Neuronal stem cell (in vitro differentiated cells): ENCODE results near the gene ZNF816.

Experiments
- DNase-seq: peaks from one replicate; pipeline ENCODE4 v3.0.0-alpha.2; 2013; ENCODE audit warnings: low spot score
- H2AFZ ChIP-seq: one replicate; pipeline ENCODE4 v1.6.1; 2013; ENCODE audit warnings: mild to moderate bottlenecking, low read length, inconsistent platforms
- H2AK5ac ChIP-seq: 2 replicates; pipeline ENCODE4 v1.6.1; 2013; ENCODE audit warnings: low read depth, mild to moderate bottlenecking, inconsistent platforms, low read length, moderate library complexity, mixed read lengths
- H2BK120ac ChIP-seq: 2 replicates; pipeline ENCODE4 v1.6.1; 2013; ENCODE audit warnings: low read depth, mild to moderate bottlenecking, inconsistent platforms, low read length, moderate library complexity, mixed read lengths
- H2BK12ac ChIP-seq: one replicate; pipeline ENCODE4 v1.6.1; 2013; ENCODE audit warnings: low read length, inconsistent platforms
- H2BK15ac ChIP-seq: 2 replicates; pipeline ENCODE4 v1.6.1; 2013; ENCODE audit warnings: mild to moderate bottlenecking, low read length, inconsistent platforms, mixed read lengths
- H2BK5ac ChIP-seq: one replicate; pipeline ENCODE4 v1.6.1; 2013; ENCODE audit warnings: inconsistent platforms, mild to moderate bottlenecking, low read length, moderate library complexity
- H3K14ac ChIP-seq: one replicate; pipeline ENCODE4 v1.6.1; 2013; ENCODE audit warnings: low read length, inconsistent platforms
- H3K18ac ChIP-seq: 2 replicates; pipeline ENCODE4 v1.6.1; 2013; ENCODE audit warnings: low read length, inconsistent platforms
- H3K23ac ChIP-seq: 2 replicates; pipeline ENCODE4 v1.6.1; 2013; ENCODE audit warnings: low read depth, mild to moderate bottlenecking, mixed read lengths, low read length, inconsistent platforms; ENCODE audit not compliant: poor library complexity
- H3K27ac ChIP-seq: replicated peaks from 3 replicates; pipeline ENCODE4 v1.5.1; 2013; ENCODE audit warnings: low read length, inconsistent platforms
- H3K27me3 ChIP-seq, 3 experiments: 2 replicates each; pipeline ENCODE4 v1.6.1; 2013; ENCODE audit warnings: low read length in 3 of 3, mild to moderate bottlenecking in 2 of 3, inconsistent platforms in 1 of 3, low read depth in 1 of 3, mixed read lengths in 1 of 3, moderate library complexity in 1 of 3; ENCODE audit not compliant: control insufficient read depth in 3 of 3, insufficient read depth in 3 of 3
- H3K36me3 ChIP-seq, 2 donors: replicated peaks in 1 of 2; 2 replicates each; pipeline ENCODE4 v1.6.1; 2013; ENCODE audit warnings: low read length in 2 of 2; ENCODE audit not compliant: control insufficient read depth in 2 of 2, insufficient read depth in 2 of 2
- H3K4ac ChIP-seq: 2 replicates; pipeline ENCODE4 v1.6.1; 2013; ENCODE audit warnings: inconsistent platforms, mild to moderate bottlenecking, low read length, moderate library complexity
- H3K4me1 ChIP-seq, 2 donors: 1 replicate in 1 of 2; 2 replicates in 1 of 2; pipeline ENCODE4 v1.6.1; 2013; ENCODE audit warnings: low read length in 2 of 2, low read depth in 1 of 2; ENCODE audit not compliant: control insufficient read depth in 2 of 2, insufficient read depth in 1 of 2
- H3K4me2 ChIP-seq: one replicate; pipeline ENCODE4 v1.6.1; 2013; ENCODE audit warnings: mild to moderate bottlenecking, low read length, inconsistent platforms; ENCODE audit not compliant: insufficient read depth, poor library complexity, severe bottlenecking
- H3K4me3 ChIP-seq, 2 donors: 2 replicates each; pipeline ENCODE4 v1.5.1; 2013; ENCODE audit warnings: low read length in 2 of 2, mild to moderate bottlenecking in 2 of 2, inconsistent platforms in 1 of 2, moderate library complexity in 1 of 2
- H3K79me1 ChIP-seq: one replicate; pipeline ENCODE4 v1.6.1; 2013; ENCODE audit warnings: low read depth, mild to moderate bottlenecking, inconsistent platforms, low read length, moderate library complexity
- H3K9ac ChIP-seq: one replicate; pipeline ENCODE4 v1.6.1; 2013; ENCODE audit warnings: mild to moderate bottlenecking, low read depth, low read length, inconsistent platforms; ENCODE audit not compliant: poor library complexity
- H3K9me3 ChIP-seq, 2 donors: replicated peaks in 1 of 2; 2 replicates each; pipeline versions ENCODE3 to v1.6.1; 2013; ENCODE audit warnings: low read length in 2 of 2, mild to moderate bottlenecking in 2 of 2, inconsistent platforms in 1 of 2, low read depth in 1 of 2, mixed read lengths in 1 of 2, moderate library complexity in 1 of 2; ENCODE audit not compliant: control insufficient read depth in 2 of 2, insufficient read depth in 1 of 2
- H4K8ac ChIP-seq: one replicate; pipeline ENCODE4 v1.6.1; 2013; ENCODE audit warnings: low read depth, mild to moderate bottlenecking, inconsistent platforms, low read length, moderate library complexity
- H4K91ac ChIP-seq: one replicate; pipeline ENCODE4 v1.6.1; 2013; ENCODE audit warnings: low read length, low read depth, mild to moderate bottlenecking, inconsistent platforms; ENCODE audit not compliant: poor library complexity
- WGBS, 2 donors: extraction: QIAGEN DNeasy Blood & Tissue Kit; methylation state at CpG; one replicate each; pipeline ENCODE4 v1.1.7; 2013; ENCODE audit warnings: missing lambda C conversion rate in 2 of 2, mixed read lengths in 1 of 2; ENCODE audit not compliant: insufficient read length in 2 of 2, insufficient replicate concordance in 1 of 2; ENCODE audit errors: extremely low coverage in 2 of 2; 5-methylcytosine and 5-hydroxymethylcytosine counted together

Gene ZNF816

GRCh38 chr19:53007606-53008005 lies 44.9 kb upstream of the ZNF816 start:
- no peak overlapping the region for H2BK5ac ChIP-seq
- no CpG with 5 or more reads among the region's 5 CpGs for WGBS, 2 donors
- no peak overlapping the region for H4K8ac ChIP-seq
- no peaks in the 10 kb centered on the region for H3K36me3 ChIP-seq
- no peaks in the 10 kb centered on the region for H3K79me1 ChIP-seq
- no peak overlapping the region for H3K23ac ChIP-seq
- H2BK15ac ChIP-seq = no peak overlapping the region
- H2BK12ac ChIP-seq = no peak overlapping the region
- H3K27ac ChIP-seq = no peak overlapping the region
- H3K14ac ChIP-seq = no peak overlapping the region
- H3K4me3 ChIP-seq = no peak overlapping the region
- no peaks in the 10 kb centered on the region for H3K4me1 ChIP-seq
- no peak overlapping the region for H3K4ac ChIP-seq
- no peak overlapping the region for H4K91ac ChIP-seq
- H2AK5ac ChIP-seq = no peak overlapping the region
- no peak overlapping the region for H2BK120ac ChIP-seq
- no peak overlapping the region for H3K18ac ChIP-seq
- H3K27me3 ChIP-seq = no peaks in the 10 kb centered on the region
- no peak overlapping the region for H3K4me2 ChIP-seq
- no peak overlapping the region for H2AFZ ChIP-seq
- peaks cover 2 to 41% of the 10 kb centered on the region in 2 donors for H3K9me3 ChIP-seq
- DNase-seq = no peak
- H3K9ac ChIP-seq = no peak overlapping the region

DNA sequence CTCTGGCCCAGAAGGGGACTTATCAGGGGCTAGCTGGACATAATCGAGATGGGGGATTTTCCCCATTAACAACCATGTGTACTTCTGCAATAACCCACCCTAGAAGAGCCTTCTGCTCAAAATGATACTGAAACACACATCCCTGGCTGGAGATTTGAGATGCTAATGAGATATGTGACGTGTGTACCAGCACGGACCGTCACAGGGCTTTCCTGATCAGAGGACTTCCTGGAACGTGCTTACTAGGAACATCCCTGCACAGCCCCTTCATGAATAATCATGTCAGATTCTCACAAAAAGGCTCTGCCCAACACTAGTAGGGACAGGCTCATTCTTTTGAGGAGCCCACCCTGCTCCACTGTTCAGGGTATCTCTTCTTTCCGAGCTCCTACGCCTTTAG lies 44.5 kb upstream of the ZNF816 start:
- Histone ChIP-seq H4K91ac (no peak overlapping the region), H3K9me3 (peaks cover 2 to 41% of the 10 kb centered on the region in 2 donors), H2BK5ac (no peak overlapping the region), H3K23ac (no peak overlapping the region), H2BK12ac (no peak overlapping the region), H3K4me1 (no peaks in the 10 kb centered on the region), H2BK120ac (no peak overlapping the region), H3K27me3 (no peaks in the 10 kb centered on the region), H2AFZ (no peak overlapping the region), H3K4me3 (no peak overlapping the region), H3K79me1 (no peaks in the 10 kb centered on the region), H3K4ac (no peak overlapping the region), H2BK15ac (no peak overlapping the region), H3K4me2 (no peak overlapping the region), H3K27ac (no peak overlapping the region), H3K36me3 (no peaks in the 10 kb centered on the region), H2AK5ac (no peak overlapping the region), H3K14ac (no peak overlapping the region), H3K18ac (no peak overlapping the region), H4K8ac (no peak overlapping the region), H3K9ac (no peak overlapping the region)
- no CpG with 5 or more reads among the region's 7 CpGs for WGBS, 2 donors
- DNase-seq = no peak

- Histone ChIP-seq H3K4me2 (no peak overlapping the region), H4K91ac (no peak overlapping the region), H2AFZ (no peak overlapping the region), H3K27ac (no peak overlapping the region), H3K79me1 (no peaks in the 10 kb centered on the region), H2BK5ac (no peak overlapping the region), H3K18ac (no peak overlapping the region), H3K4ac (no peak overlapping the region), H3K14ac (no peak overlapping the region), H3K27me3 (no peaks in the 10 kb centered on the region), H2BK15ac (no peak overlapping the region), H3K23ac (no peak overlapping the region), H2BK12ac (no peak overlapping the region), H2BK120ac (no peak overlapping the region), H2AK5ac (no peak overlapping the region), H4K8ac (no peak overlapping the region), H3K9me3 (peaks cover 2 to 22% of the 10 kb centered on the region in 2 donors), H3K9ac (no peak overlapping the region), H3K4me3 (no peak overlapping the region), H3K4me1 (no peaks in the 10 kb centered on the region), H3K36me3 (no peaks in the 10 kb centered on the region)
- DNase-seq = no peak
- WGBS, 2 donors = no CpG with 5 or more reads among the region's 5 CpGs
Observed at GRCh38 chr19:53004242-53004641, 41.6 kb upstream of the ZNF816 start.

- Histone ChIP-seq H2BK15ac (no peak overlapping the region), H3K79me1 (no peaks in the 10 kb centered on the region), H2BK120ac (no peak overlapping the region), H2AFZ (no peak overlapping the region), H3K9ac (no peak overlapping the region), H2BK12ac (no peak overlapping the region), H2BK5ac (no peak overlapping the region), H2AK5ac (no peak overlapping the region), H3K27ac (no peak overlapping the region), H3K14ac (no peak overlapping the region), H3K18ac (no peak overlapping the region), H3K4ac (no peak overlapping the region), H3K4me2 (no peak overlapping the region), H4K91ac (no peak overlapping the region), H3K9me3 (peaks cover 2 to 15% of the 10 kb centered on the region in 2 donors), H3K4me3 (no peak overlapping the region), H3K36me3 (no peaks in the 10 kb centered on the region), H3K23ac (no peak overlapping the region), H3K27me3 (no peaks in the 10 kb centered on the region), H4K8ac (no peak overlapping the region), H3K4me1 (no peaks in the 10 kb centered on the region)
- no CpG with 5 or more reads among the region's 2 CpGs for WGBS, 2 donors
- no peak for DNase-seq
Observed at GRCh38 chr19:53002479-53002878, 39.8 kb upstream of the ZNF816 start.
